ENCODE results near the gene HACD1. TPM values are rescaled to one million over a fixed set of nuclear protein-coding genes. Genes with fewer than 3 reads are reported as not detected.

HACD1 gene
- total and polyA plus RNA-seq, 8 donors, result 0.46 to 8.2 (median 3.7) TPM

DNA sequence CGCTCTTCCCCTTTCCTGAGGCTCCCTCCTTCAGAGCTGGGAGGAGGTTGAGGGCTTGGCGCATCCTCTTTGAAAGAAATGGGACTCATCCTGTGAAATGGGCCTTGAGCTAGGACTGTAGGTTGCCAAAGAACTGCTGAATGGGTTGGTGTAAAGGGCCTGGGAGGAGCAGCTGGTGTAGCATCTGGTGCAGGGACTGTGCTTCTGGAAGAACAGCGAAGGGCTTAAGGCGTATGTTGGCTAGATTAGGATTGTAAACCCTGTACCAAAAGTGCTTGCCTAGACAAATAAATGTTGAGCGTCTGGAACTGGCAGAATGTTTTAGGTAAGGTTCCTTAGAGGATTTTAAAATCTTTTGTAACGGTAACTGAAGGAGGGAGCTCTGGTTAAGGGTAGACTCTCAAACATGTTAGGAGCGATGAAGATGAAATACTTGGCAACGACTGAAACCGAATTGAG lies 27.3 kb upstream of the HACD1 start:
- FAIRE-seq (no peak), ATAC-seq (peak; percentile 33 to 63 (median 49)), DNase-seq (peak in 3 of 6 donors; percentile 28 to 40 (median 37))
- no peaks in the 10 kb centered on the region for H3K36me3 ChIP-seq
- H3K4me3 ChIP-seq, result peak overlapping the region; percentile 68 to 91 (median 78)
- H3K27ac ChIP-seq, result peak overlapping the region; percentile 96 to 99 (median 98)
- intact Hi-C loops (cut with DNase I), result no loop called here
- TF ChIP-seq, protein P1, sequence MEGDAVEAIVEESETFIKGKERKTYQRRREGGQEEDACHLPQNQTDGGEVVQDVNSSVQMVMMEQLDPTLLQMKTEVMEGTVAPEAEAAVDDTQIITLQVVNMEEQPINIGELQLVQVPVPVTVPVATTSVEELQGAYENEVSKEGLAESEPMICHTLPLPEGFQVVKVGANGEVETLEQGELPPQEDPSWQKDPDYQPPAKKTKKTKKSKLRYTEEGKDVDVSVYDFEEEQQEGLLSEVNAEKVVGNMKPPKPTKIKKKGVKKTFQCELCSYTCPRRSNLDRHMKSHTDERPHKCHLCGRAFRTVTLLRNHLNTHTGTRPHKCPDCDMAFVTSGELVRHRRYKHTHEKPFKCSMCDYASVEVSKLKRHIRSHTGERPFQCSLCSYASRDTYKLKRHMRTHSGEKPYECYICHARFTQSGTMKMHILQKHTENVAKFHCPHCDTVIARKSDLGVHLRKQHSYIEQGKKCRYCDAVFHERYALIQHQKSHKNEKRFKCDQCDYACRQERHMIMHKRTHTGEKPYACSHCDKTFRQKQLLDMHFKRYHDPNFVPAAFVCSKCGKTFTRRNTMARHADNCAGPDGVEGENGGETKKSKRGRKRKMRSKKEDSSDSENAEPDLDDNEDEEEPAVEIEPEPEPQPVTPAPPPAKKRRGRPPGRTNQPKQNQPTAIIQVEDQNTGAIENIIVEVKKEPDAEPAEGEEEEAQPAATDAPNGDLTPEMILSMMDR (IDR thresholded peaks at IDR 0.05), result no peak
- no peaks in the 10 kb centered on the region for H3K9me3 ChIP-seq
- H3K27me3 ChIP-seq, result no peaks in the 10 kb centered on the region
- peaks cover 15 to 27% (median 26%) of the 10 kb centered on the region in 3 donors for H3K4me1 ChIP-seq
- 1% methylated on average over 9 of the region's 9 CpGs for WGBS, 2 donors

- peaks cover 15 to 27% (median 26%) of the 10 kb centered on the region in 3 donors for H3K4me1 ChIP-seq
- no peaks in the 10 kb centered on the region for H3K36me3 ChIP-seq
- TF ChIP-seq, protein P1 (IDR thresholded peaks at IDR 0.05), result no peak
- FAIRE-seq (no peak), ATAC-seq (peak; percentile 92 to 97 (median 94)), DNase-seq (peak; percentile 83 to 92 (median 88))
- peak within 1 kb of the TSS; percentile 96 to 99 (median 98) for H3K27ac ChIP-seq
- intact Hi-C loops (cut with DNase I), result no loop called here
- no peaks in the 10 kb centered on the region for H3K9me3 ChIP-seq
- no peaks in the 10 kb centered on the region for H3K27me3 ChIP-seq
- H3K4me3 ChIP-seq, result peak within 1 kb of the TSS; percentile 68 to 91 (median 78)
- 0% methylated on average over 35 to 37 of the region's 37 CpGs for WGBS, 2 donors
Observed at GRCh38 chr10:17643755-17644484, 26.7 kb upstream of the HACD1 start, which contains the start of gene STAM. Gene STAM, plus strand, starts transcription at chr10:17644151. Its CDS starts 189 bp downstream, at chr10:17644340.

GRCh38 chr10:17643339-17643754 lies 26.2 kb upstream of the HACD1 start:
- 0% methylated on average over 13 of the region's 13 CpGs for WGBS, 2 donors
- TF ChIP-seq, protein P1 (IDR thresholded peaks at IDR 0.05), result no peak
- intact Hi-C loops (cut with DNase I), result no loop called here
- Histone ChIP-seq H3K27me3 (no peaks in the 10 kb centered on the region), H3K27ac (peak overlapping the region; percentile 96 to 99 (median 98)), H3K4me1 (peaks cover 15 to 27% (median 26%) of the 10 kb centered on the region in 3 donors), H3K36me3 (no peaks in the 10 kb centered on the region), H3K9me3 (no peaks in the 10 kb centered on the region), H3K4me3 (peak overlapping the region; percentile 68 to 91 (median 78))
- DNase-seq, result peak; percentile 67 to 81 (median 78)
- FAIRE-seq, result no peak
- ATAC-seq, result peak; percentile 78 to 85 (median 84)

- no peaks in the 10 kb centered on the region for H3K27me3 ChIP-seq
- ATAC-seq (no peak), FAIRE-seq (no peak), DNase-seq (no peak)
- TF ChIP-seq, protein P1 (IDR thresholded peaks at IDR 0.05), result no peak
- H3K4me1 ChIP-seq, result peaks cover 8 to 14% (median 11%) of the 10 kb centered on the region in 3 donors
- no peaks in the 10 kb centered on the region for H3K9me3 ChIP-seq
- no peak overlapping the region for H3K27ac ChIP-seq
- 97% methylated on average over 4 of the region's 4 CpGs for WGBS, 2 donors
- intact Hi-C loops (cut with DNase I), result no loop called here
- H3K4me3 ChIP-seq, result no peak overlapping the region
- H3K36me3 ChIP-seq, result no peaks in the 10 kb centered on the region
Observed at GRCh38 chr10:17640331-17640816, 23.2 kb upstream of the HACD1 start.

Measured in pancreas (tissue), 10 donors.